Activated effector memory CD4-positive, alpha-beta T cell treated with anti-CD3 and anti-CD28 coated beads, Interleukin-2, amount 50 U/mL, for 16 hours (primary cell): ENCODE measurements around the gene MAP2K3.
A peak's percentile ranks its signal among the peaks of the same experiment; 100 is the strongest.

Experiments
- DNase-seq: peaks from one replicate; pipeline ENCODE4 v3.0.0-alpha.2; 2020

Gene MAP2K3

DNA sequence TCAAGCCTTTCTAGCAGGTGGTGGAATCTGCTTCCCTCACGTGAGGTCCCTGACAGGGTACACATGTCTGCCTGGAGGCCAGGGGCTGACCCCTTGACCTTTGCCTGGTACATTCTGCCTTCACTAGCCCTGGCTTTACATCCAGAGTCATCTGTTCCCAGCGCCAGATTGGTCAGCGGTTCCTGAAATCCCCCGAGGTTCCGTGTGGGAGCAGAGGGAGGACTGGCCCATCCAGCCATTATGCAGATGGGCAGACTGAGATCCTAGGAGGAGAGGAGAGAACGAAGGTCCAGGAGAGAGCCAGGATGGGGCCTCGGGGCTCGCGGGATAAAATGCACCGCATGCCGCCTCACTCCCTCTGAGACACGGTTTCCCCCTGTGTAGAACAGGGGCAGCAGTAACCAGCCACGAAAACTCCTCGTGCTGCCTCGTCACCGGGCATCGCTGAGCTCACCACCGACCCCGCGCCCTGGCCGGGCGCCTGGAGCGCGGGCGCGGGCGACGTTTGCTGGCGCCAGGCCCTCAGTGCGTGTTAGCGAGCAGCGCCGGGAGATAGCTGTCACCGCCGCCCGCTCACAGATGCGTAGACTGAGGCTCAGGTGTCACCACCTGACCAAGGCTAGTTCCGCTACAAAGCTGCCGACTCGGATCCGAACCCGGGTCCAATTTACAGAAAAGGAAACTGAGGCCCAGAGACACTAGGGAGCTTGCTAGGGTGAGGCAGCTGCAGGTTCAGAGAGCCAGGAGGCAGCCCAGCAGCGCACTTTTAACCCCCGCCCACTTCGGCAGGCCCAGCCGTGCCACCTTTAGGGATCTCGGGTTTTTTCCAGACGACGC is 811 bp upstream of the MAP2K3 start:
- no peak for DNase-seq

GRCh38 chr17:21285164-21286065 is 904 bp downstream of the MAP2K3 start:
- DNase-seq: no peak

DNA sequence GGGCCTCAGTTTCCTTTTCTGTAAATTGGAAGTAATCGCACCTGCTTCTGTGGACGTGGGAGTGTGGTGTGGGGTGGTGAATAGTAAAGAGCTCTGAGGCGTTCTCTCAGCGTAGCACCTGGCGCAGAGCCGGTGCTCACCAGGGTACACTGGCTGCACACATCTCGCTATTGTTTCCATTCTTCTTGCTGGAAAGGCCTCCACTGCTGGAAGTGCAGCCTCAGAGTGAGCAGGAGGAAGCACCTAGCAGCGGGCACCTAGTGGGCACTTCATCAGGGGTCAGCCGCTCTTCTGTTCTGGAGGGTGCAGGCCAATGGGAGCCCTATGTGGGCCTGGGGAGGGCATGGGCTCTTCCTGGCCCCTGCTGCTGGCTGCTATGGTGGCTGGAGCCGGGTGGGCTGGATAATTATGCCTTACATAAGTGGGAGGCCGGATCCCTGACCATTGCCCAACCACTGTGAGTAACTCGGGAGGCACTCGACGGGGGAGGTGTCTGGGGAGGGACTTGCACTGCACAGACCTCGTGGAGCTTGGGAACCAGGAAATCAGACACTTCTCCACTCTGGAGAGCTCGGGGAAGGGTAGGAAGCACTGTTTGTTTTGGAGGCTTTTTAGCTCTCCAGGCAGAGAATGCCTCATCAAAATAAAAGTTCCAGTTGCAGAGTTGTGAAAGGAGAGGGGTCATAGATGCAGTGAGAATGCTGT is 1.7 kb downstream of the MAP2K3 start:
- no peak for DNase-seq

GRCh38 chr17:21286909-21287702 is 2.6 kb downstream of the MAP2K3 start:
- DNase-seq: peak; percentile 69

DNA sequence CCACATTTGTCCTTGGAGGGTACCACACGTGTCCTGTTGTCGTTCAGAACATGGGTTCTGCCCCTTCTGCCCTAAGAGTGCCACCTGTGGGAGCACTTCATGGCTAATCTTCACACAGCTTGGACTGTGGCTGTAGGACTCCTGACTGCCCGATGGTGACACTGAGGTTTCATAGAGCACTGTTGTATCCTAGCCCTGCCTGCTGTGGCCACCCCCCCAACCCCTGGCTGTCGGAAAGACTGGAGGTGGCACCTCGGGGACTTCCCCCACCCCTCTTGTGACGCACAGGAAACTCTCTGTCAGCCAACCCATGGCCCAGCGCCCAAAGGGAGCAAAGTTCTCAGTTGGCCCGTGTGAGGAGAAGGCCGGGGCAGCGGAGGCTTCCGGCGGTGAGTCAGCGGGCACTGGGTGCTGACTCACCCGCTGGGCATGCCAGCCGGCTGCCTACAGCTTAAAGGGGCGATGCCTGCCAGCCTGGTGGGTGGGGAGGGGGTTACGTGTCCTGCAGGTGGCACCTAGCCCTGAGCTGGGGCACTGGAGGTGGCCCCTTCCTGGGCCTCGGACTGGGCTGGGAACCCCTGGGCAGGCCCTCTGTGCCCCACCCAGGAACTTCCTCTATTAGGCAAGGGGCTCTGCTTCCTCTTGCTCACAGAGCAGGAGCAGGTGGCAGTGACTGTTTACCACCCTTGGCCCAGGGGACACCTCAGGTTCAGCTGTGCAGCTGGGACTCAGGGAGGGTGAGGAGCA is 3.4 kb downstream of the MAP2K3 start:
- DNase-seq: peak; percentile 99

- peak; percentile 78 for DNase-seq
Observed at GRCh38 chr17:21288571-21289017, 4.1 kb downstream of the MAP2K3 start.

DNA sequence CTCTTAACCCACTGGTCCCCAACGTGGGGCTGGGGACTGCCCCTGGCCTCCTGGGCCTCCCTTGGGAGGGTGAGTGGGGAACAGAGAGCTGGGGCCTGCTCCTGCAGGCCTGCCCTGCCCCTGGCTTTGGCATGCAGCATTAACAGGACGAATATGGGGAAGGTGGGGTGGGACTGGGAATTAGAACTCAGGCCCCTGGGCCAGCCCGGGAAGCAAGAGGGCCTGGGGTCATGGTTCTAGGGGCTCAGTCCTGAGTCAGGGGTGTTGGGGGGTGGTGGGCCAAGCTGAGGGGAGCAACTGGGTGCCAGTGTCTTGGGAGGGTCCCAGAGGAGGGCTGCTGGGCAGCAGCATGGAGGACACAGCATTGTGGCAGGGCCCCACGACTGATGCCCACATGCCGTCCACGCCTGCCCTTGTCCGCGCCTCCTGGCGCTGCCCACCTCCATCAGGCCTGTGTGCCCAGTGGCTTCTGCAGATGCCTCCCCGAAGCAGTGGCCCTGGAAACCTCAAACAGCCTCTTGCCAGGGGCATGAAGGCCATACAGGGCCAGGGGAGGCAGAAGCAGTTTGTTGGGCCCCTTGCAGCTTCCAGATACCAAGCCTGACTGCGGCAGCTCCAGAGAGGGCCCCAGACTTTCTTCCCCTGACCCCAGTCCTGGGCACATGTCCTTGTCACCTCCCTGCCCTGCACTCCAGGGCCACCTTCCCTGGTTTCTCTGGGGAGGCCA is 4.8 kb downstream of the MAP2K3 start:
- DNase-seq: no peak

DNA sequence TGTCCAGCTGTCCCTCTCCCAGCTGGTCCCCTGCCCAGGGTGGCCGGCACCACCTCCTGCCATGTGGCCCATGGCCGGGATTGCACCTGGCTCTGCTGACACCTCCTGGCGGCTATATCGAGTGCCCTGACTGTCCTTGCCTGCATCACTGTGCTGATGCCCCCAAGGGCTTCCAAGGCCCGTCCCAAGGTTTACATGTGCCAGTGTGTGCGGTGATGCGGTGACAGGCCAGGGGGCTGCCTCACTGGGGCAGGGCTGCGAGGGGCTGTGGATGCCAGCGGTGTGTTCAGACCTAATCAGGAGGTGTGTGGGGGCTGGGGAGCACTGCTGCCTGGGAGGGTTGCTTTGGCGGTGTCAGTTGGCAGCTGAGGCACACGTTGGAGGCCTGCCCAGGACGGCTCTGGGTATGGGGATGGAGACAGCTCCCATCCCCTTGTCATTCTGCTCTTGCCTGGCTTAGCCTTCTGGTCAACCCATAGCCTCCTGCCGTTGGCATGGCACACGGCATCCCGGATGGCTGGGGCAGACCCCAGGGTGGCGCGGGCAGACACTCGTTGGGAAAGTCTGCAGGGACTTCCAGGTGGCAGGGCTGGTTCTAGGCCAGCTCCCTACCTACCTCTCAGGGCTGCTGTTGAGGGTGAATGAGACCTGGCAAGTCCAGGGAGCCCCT is 5.5 kb downstream of the MAP2K3 start:
- DNase-seq: no peak

GRCh38 chr17:21291357-21291756 is 6.8 kb downstream of the MAP2K3 start:
- peak; percentile 62 for DNase-seq

DNA sequence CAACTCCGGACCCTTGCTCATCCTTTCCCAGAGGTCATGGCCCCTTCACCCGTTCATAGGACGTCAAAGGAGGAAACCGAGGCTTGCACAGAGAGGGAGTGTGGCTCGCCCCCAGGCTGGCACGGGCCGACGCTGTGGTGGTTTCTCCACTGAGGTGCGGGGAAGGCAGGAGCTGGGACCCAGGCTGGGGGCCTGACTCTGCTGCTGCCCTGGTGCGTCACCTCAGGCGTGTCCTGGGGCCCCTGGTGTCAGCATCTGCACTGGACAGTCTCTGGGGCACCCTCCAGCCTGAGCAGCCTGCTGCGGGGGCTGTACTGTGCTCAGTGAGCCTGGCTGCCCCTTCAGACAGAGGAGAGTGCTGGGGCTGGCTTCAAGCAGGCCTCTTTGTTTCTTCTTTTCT is 7.4 kb downstream of the MAP2K3 start:
- DNase-seq: no peak

DNA sequence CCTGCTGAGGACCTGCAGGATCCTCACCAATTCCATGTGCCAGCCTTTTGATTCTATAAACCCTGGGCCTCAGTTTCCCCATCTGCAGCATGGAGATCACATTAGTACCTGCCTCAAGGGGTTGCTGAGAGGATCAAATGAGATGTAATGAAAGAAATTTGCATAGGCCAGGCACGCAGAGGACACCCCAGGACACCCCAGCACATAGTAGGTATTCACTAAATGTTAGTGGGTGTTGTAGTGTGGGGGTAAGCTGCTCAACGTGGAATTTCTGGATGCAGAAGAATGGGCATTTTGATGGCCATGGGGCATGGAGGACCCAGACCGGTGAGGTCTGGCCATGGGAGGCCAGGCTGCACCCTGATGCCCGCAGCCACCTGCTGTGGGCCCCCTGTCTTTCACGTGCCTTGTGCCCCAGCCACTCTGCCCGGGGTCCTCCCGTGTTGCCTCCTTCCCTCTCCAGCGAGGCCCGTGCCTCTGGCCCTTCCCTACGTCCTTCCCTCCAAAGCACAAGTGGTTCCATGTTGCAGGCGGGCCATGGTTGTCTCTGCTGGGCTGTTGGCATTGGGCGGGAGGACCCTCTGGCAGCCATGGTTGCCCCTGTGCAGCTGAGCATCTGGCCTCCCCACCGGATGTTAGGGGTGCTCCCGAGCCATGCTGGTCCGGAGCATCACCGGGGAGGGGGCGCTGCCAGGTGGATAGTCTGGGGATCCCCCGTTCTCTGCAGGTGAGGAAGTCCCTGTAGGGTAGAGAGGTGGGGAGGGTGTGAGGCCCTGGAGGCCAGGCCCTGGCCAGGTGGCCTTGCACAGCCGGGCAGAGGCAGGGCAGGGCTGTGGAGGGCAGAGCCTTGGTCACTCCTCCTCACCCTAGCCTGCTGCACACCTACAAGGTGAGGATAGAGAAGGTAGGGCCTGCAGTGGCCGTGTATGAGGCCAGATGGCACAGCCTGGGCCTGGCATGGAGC is 8.6 kb downstream of the MAP2K3 start:
- no peak for DNase-seq

GRCh38 chr17:21293831-21294210 is 9.3 kb downstream of the MAP2K3 start:
- no peak for DNase-seq

DNA sequence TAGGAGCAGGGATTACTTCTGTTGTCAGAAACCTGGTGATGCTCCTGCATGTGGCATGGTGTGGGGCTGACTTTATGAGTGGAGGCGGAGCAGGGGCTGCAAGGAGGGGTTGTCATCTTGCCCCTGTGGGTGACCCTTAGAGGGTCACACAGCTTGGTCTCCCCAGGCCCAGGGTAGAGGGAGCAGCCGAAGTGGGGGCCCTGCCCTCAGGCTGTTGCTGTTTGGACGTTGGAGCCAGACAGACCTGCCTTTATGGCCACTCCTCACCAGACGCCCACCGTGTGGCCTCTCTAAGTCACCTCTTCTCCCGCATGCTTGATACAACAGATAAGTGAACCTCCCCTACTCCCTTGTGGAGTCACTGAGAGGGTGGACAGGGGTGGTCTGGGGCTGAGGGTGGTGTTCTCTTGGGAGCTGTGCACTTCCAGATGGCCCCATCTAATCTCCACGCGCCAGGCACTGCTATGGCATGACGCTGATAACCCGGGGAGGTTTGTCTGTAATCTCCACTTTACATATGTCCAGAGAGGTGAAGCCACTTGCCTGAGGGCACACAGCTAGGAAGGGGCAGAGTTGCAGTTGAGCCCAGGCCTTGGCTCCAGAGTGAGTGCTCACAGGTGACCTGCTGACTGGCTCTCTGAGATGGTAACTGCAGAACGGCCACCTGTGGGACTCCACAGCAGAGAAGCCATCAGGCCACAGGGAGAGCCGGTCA is 10.0 kb downstream of the MAP2K3 start:
- no peak for DNase-seq

DNA sequence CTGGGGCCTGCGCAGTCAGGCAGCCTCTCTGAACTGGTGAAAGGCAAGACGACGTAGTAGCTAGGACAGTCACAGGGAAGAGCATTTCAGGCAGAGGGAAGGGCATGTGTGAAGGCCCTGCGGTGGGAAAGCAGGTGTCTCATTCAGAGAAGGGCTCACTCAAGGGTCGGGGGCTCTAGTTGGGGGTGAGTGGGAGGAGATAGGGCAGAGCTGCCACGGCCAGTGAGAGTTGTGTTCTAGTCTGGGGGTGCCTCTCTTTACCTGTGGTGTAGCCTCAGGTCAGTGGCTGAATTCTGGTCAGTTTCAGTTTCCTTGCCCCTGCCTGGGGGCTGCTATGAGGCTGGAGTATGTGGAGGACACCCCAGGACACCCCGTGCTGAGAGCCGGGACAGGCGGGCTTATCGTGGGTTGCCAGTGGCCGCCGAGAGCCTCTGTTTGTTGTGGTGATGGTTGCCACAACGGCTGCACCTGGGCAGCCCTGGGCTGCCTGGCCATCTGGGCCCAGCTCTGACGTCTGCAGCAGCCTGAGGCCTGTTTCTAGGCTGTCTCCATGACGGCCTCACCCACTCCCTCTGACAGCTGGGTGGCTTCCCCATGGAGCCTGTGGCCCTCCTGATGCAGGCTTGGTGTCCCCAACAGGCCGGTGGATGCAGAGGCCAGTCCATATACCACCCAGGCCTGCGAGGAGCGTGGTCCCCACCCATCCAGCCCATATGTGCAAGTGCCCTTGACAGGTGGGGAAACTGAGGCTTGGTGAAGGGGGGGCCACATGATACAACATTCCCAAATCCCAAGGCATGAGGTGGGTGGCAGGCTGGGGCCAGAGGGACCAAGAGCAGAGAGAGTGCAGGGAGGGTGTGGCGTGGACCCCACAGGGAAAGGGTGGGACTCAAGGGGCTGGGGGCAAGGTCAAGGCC is 10.8 kb downstream of the MAP2K3 start:
- DNase-seq: no peak

DNA sequence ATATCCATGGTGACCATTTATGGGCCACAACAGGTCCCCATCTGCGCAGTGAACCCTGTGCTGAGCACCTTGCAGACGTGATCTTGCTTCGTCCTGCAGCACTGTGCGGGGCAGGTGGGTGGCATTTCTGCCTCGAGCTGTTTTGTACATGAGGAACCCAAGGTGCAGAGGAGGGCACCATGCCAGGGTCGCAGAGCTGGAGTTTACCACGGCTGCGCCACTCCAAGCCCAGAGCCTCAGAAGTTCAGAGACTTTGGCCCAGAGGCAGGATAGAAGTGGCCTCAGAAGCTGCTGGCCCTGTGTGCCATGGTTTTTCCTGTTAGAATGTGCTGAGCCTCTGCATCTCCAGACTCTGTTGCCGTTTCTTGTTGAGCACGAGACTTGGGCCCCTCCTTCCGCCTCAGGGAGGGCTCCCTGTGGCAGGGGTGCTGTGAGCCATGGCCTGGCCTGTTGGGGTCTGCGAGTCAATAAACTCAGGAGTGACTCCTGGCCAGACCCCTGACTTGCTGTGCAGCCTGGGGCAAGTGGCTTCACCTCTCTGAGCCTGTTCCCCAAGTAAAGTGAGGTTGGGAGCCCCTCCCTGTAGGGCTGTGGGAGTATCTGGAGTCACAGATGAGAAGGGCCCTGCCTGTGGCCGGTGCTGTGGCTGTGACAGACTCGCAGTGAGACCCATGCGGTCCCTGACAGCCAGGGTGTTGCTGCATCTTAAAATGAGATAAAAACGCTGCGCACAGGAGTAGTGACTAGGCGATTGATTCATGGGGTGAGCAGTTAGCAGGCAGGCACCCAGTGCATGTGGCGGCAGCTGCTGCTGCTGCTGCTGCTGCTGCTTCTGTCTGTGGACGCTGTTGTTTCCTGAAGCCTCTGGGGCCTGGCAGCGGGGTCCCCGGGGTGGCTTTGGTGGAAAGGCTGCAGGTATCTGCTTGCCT is 11.8 kb downstream of the MAP2K3 start:
- DNase-seq: no peak

GRCh38 chr17:21297026-21297520 is 12.6 kb downstream of the MAP2K3 start:
- no peak for DNase-seq
